Stimulated activated naive B cell treated with anti-CD40 and anti-IgM and Interleukin-4, amounts not matched to agents 10 μg/mL and 1 μg/mL and 100 μg/mL, for 72 hours (primary cell): Measurements from ENCODE around the gene SORCS2.

ENCODE experiments used
- ATAC-seq, 2 donors: fragments of 150-1000 bp; cut with Tn5 transposase; replicated peaks; 2 replicates each; pipeline ENCODE4 v1.10.0; 2021; ENCODE audit warnings: moderate library complexity in 1 of 2
- DNase-seq: peaks from one replicate; pipeline ENCODE4 v3.0.0; 2021
- H3K27ac Mint-ChIP-seq: one replicate; pipeline ENCODE4 v1.8.0; 2022; ENCODE audit warnings: mild to moderate bottlenecking, mixed read lengths
- H3K27me3 Mint-ChIP-seq, 2 donors: one replicate each; pipeline ENCODE4 v1.8.0; 2022; ENCODE audit warnings: mixed read lengths in 2 of 2
- H3K36me3 Mint-ChIP-seq, 2 donors: one replicate each; pipeline ENCODE4 v1.8.0; 2022; ENCODE audit warnings: mixed read lengths in 2 of 2, mild to moderate bottlenecking in 1 of 2
- H3K4me1 Mint-ChIP-seq, 2 donors: one replicate each; pipeline ENCODE4 v1.8.0; 2022; ENCODE audit warnings: mixed read lengths in 2 of 2, mild to moderate bottlenecking in 1 of 2
- H3K4me3 Mint-ChIP-seq, 2 donors: one replicate each; pipeline ENCODE4 v1.8.0; 2022; ENCODE audit warnings: mild to moderate bottlenecking in 2 of 2, mixed read lengths in 2 of 2, moderate library complexity in 1 of 2
- H3K9me3 Mint-ChIP-seq, 2 donors: one replicate each; pipeline ENCODE4 v1.8.0; 2022; ENCODE audit warnings: mixed read lengths in 2 of 2, mild to moderate bottlenecking in 1 of 2

Gene SORCS2

GRCh38 chr4:7632971-7633370, 440.6 kb downstream of the SORCS2 start:
- peaks cover 0 to 5% of the 10 kb centered on the region in 2 donors for H3K36me3 Mint-ChIP-seq
- H3K27me3 Mint-ChIP-seq = peaks cover 7 to 11% of the 10 kb centered on the region in 2 donors
- no peak for ATAC-seq
- H3K4me3 Mint-ChIP-seq = no peak overlapping the region
- DNase-seq = no peak
- peaks cover 6% of the 10 kb centered on the region in 2 donors for H3K9me3 Mint-ChIP-seq
- H3K27ac Mint-ChIP-seq = no peak overlapping the region
- no peaks in the 10 kb centered on the region for H3K4me1 Mint-ChIP-seq

- no peaks in the 10 kb centered on the region for H3K4me1 Mint-ChIP-seq
- ATAC-seq = no peak
- H3K27ac Mint-ChIP-seq = no peak overlapping the region
- peaks cover 7 to 11% of the 10 kb centered on the region in 2 donors for H3K27me3 Mint-ChIP-seq
- no peak overlapping the region for H3K4me3 Mint-ChIP-seq
- no peak for DNase-seq
- H3K36me3 Mint-ChIP-seq = peaks cover 0 to 2% of the 10 kb centered on the region in 2 donors
- H3K9me3 Mint-ChIP-seq = peaks cover 3% of the 10 kb centered on the region in 2 donors
Observed at GRCh38 chr4:7634661-7635251, 442.4 kb downstream of the SORCS2 start.

GRCh38 chr4:7635445-7636239, 443.3 kb downstream of the SORCS2 start:
- Mint-ChIP-seq H3K9me3 (peaks cover 0 to 1% of the 10 kb centered on the region in 2 donors), H3K36me3 (no peaks in the 10 kb centered on the region), H3K27ac (no peak overlapping the region), H3K27me3 (peaks cover 7 to 11% of the 10 kb centered on the region in 2 donors), H3K4me3 (no peak overlapping the region), H3K4me1 (no peaks in the 10 kb centered on the region)
- ATAC-seq = no peak
- no peak for DNase-seq

- H3K9me3 Mint-ChIP-seq = peaks cover 1% of the 10 kb centered on the region in 2 donors
- H3K27me3 Mint-ChIP-seq = peaks cover 6 to 7% of the 10 kb centered on the region in 2 donors
- DNase-seq (no peak), ATAC-seq (no peak)
- no peak overlapping the region for H3K27ac Mint-ChIP-seq
- no peaks in the 10 kb centered on the region for H3K4me1 Mint-ChIP-seq
- H3K36me3 Mint-ChIP-seq = no peaks in the 10 kb centered on the region
- H3K4me3 Mint-ChIP-seq = no peak overlapping the region
Observed at GRCh38 chr4:7636240-7636508, 443.8 kb downstream of the SORCS2 start.

- Mint-ChIP-seq H3K9me3 (peaks cover 4 to 9% of the 10 kb centered on the region in 2 donors), H3K4me3 (no peak overlapping the region), H3K27ac (no peak overlapping the region), H3K36me3 (no peaks in the 10 kb centered on the region), H3K4me1 (no peaks in the 10 kb centered on the region), H3K27me3 (peaks cover 5 to 6% of the 10 kb centered on the region in 2 donors)
- no peak for ATAC-seq
- no peak for DNase-seq
Observed at GRCh38 chr4:7637139-7637538, 444.8 kb downstream of the SORCS2 start.

GRCh38 chr4:7637971-7638370, 445.6 kb downstream of the SORCS2 start:
- H3K4me1 Mint-ChIP-seq = no peaks in the 10 kb centered on the region
- ATAC-seq (no peak), DNase-seq (no peak)
- H3K36me3 Mint-ChIP-seq = no peaks in the 10 kb centered on the region
- H3K9me3 Mint-ChIP-seq = peaks cover 4 to 9% of the 10 kb centered on the region in 2 donors
- H3K4me3 Mint-ChIP-seq = no peak overlapping the region
- peaks cover 0 to 5% of the 10 kb centered on the region in 2 donors for H3K27me3 Mint-ChIP-seq
- no peak overlapping the region for H3K27ac Mint-ChIP-seq

GRCh38 chr4:7638489-7638888, 446.2 kb downstream of the SORCS2 start:
- no peaks in the 10 kb centered on the region for H3K36me3 Mint-ChIP-seq
- DNase-seq = no peak
- peaks cover 0 to 5% of the 10 kb centered on the region in 2 donors for H3K27me3 Mint-ChIP-seq
- H3K9me3 Mint-ChIP-seq = peaks cover 4 to 9% of the 10 kb centered on the region in 2 donors
- no peak overlapping the region for H3K27ac Mint-ChIP-seq
- no peak for ATAC-seq
- no peaks in the 10 kb centered on the region for H3K4me1 Mint-ChIP-seq
- H3K4me3 Mint-ChIP-seq = no peak overlapping the region

GRCh38 chr4:7638984-7639789, 446.8 kb downstream of the SORCS2 start:
- no peak overlapping the region for H3K27ac Mint-ChIP-seq

GRCh38 chr4:7640136-7640535, 447.8 kb downstream of the SORCS2 start:
- H3K9me3 Mint-ChIP-seq = peaks cover 7 to 9% of the 10 kb centered on the region in 2 donors
- H3K27me3 Mint-ChIP-seq = no peaks in the 10 kb centered on the region
- no peak overlapping the region for H3K4me3 Mint-ChIP-seq
- no peak overlapping the region for H3K27ac Mint-ChIP-seq
- H3K4me1 Mint-ChIP-seq = no peaks in the 10 kb centered on the region
- H3K36me3 Mint-ChIP-seq = no peaks in the 10 kb centered on the region
- ATAC-seq = no peak
- DNase-seq = no peak

More at GRCh38 chr4:7638984-7639789, 446.8 kb downstream of the SORCS2 start:
- Mint-ChIP-seq H3K4me1 (no peaks in the 10 kb centered on the region), H3K36me3 (no peaks in the 10 kb centered on the region), H3K4me3 (no peak overlapping the region), H3K9me3 (peaks cover 4 to 9% of the 10 kb centered on the region in 2 donors), H3K27me3 (peaks cover 0 to 5% of the 10 kb centered on the region in 2 donors)
- ATAC-seq (no peak), DNase-seq (no peak)

- no peak for ATAC-seq
- Mint-ChIP-seq H3K4me1 (no peaks in the 10 kb centered on the region), H3K27ac (no peak overlapping the region), H3K27me3 (no peaks in the 10 kb centered on the region), H3K4me3 (no peak overlapping the region), H3K9me3 (peaks cover 7 to 9% of the 10 kb centered on the region in 2 donors), H3K36me3 (no peaks in the 10 kb centered on the region)
- DNase-seq = no peak
Observed at GRCh38 chr4:7641712-7642111, 449.4 kb downstream of the SORCS2 start.

- DNase-seq (no peak), ATAC-seq (no peak)
- Mint-ChIP-seq H3K27me3 (peaks cover 8 to 10% of the 10 kb centered on the region in 2 donors), H3K9me3 (peaks cover 7 to 9% of the 10 kb centered on the region in 2 donors), H3K4me1 (no peaks in the 10 kb centered on the region), H3K36me3 (no peaks in the 10 kb centered on the region), H3K4me3 (no peak overlapping the region), H3K27ac (no peak overlapping the region)
Observed at GRCh38 chr4:7642741-7643458, 450.6 kb downstream of the SORCS2 start.

GRCh38 chr4:7645158-7645557, 452.8 kb downstream of the SORCS2 start:
- no peak overlapping the region for H3K27ac Mint-ChIP-seq
- DNase-seq (no peak), ATAC-seq (no peak)
- H3K4me3 Mint-ChIP-seq = no peak overlapping the region
- H3K9me3 Mint-ChIP-seq = peaks cover 7 to 9% of the 10 kb centered on the region in 2 donors
- peaks cover 16 to 20% of the 10 kb centered on the region in 2 donors for H3K27me3 Mint-ChIP-seq
- H3K4me1 Mint-ChIP-seq = peaks cover 9 to 15% of the 10 kb centered on the region in 2 donors
- H3K36me3 Mint-ChIP-seq = no peaks in the 10 kb centered on the region

GRCh38 chr4:7645956-7646355, 453.6 kb downstream of the SORCS2 start:
- no peaks in the 10 kb centered on the region for H3K36me3 Mint-ChIP-seq
- H3K4me1 Mint-ChIP-seq = peaks cover 12 to 15% of the 10 kb centered on the region in 2 donors
- H3K4me3 Mint-ChIP-seq = no peak overlapping the region
- DNase-seq = no peak
- no peak overlapping the region for H3K27ac Mint-ChIP-seq
- H3K27me3 Mint-ChIP-seq = peaks cover 17 to 23% of the 10 kb centered on the region in 2 donors
- ATAC-seq = no peak
- peaks cover 7 to 9% of the 10 kb centered on the region in 2 donors for H3K9me3 Mint-ChIP-seq
